ENCODE results near the gene NMD3.

NMD3 gene

DNA sequence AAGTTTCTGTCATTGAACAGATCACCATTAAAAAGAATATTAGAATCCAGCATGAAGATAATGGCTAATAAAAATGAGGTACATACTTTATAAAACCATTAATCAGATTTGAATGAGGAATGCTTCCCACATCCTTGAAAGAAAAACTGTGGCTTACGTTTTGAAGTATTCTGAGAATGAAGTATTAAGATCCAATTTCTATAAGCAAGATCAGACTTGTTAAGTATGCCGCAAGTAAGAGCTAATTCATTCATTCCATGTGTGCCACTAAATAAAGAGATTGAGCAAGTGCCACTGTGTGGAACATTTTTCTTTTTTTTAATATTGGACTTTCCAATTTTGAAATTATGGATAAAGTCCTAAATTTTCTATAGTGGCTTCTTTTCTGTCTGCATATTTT, 30.6 kb downstream of the NMD3 start:
- no peak overlapping the region for H3K4me3 ChIP-seq (ENCODE audit: low read depth, low read length)
- no peaks in the 10 kb centered on the region for H3K27me3 ChIP-seq (ENCODE audit: insufficient read depth, low read depth, severe bottlenecking)
- TF ChIP-seq, protein P1, sequence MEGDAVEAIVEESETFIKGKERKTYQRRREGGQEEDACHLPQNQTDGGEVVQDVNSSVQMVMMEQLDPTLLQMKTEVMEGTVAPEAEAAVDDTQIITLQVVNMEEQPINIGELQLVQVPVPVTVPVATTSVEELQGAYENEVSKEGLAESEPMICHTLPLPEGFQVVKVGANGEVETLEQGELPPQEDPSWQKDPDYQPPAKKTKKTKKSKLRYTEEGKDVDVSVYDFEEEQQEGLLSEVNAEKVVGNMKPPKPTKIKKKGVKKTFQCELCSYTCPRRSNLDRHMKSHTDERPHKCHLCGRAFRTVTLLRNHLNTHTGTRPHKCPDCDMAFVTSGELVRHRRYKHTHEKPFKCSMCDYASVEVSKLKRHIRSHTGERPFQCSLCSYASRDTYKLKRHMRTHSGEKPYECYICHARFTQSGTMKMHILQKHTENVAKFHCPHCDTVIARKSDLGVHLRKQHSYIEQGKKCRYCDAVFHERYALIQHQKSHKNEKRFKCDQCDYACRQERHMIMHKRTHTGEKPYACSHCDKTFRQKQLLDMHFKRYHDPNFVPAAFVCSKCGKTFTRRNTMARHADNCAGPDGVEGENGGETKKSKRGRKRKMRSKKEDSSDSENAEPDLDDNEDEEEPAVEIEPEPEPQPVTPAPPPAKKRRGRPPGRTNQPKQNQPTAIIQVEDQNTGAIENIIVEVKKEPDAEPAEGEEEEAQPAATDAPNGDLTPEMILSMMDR (IDR thresholded peaks at IDR 0.05; ENCODE audit: low read depth, low read length), result no peak
- H3K9me3 ChIP-seq (ENCODE audit: severe bottlenecking), result no peaks in the 10 kb centered on the region
- no peak overlapping the region for H3K27ac ChIP-seq
- H3K36me3 ChIP-seq, result peaks cover 65% of the 10 kb centered on the region
- no peak for DNase-seq

DNA sequence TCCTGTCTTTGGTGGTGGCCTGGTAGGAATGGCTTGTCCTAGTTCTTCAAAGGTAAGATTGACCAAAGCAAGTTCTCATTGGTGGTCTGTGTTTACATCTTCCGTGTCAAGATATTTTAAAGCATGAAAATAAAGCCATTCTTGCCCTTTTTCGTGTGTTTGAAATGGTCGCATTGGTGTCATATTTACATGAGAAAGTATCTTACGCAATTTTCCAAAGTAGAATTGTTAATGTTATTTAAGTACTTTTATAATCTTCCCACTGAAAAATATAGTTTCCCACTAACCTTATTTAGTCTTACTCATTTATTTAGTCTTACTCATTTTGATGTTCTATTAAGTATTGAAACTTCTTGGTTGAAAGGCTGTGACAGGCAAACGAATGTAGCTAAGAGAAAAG, 31.0 kb downstream of the NMD3 start:
- no peak for DNase-seq
- TF ChIP-seq, protein P1 (IDR thresholded peaks at IDR 0.05; ENCODE audit: low read depth, low read length), result no peak
- peaks cover 61% of the 10 kb centered on the region for H3K36me3 ChIP-seq

DNA sequence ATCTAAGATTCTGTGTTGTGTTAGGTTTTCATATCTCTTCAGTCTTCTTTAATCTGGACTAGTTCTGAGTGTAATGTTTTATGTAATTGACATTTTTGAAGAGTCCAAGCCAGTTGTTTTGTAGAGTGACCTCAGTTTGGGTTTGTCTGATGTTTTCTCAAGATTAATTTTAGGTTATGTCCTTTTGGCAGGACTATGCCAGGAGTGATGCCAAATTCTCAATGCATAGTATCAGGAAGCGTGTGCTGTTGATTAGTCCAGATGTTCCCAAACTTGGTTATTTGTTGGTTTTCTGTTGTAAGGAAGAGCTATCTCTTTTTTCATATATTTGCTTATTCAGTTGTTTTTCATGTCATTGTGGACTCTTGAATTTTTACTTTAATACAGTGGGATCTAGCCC, 32.6 kb downstream of the NMD3 start:
- H3K27me3 ChIP-seq (ENCODE audit: insufficient read depth, low read depth, severe bottlenecking), result no peaks in the 10 kb centered on the region
- no peak for DNase-seq
- H3K4me3 ChIP-seq (ENCODE audit: low read depth, low read length), result no peak overlapping the region
- no peaks in the 10 kb centered on the region for H3K9me3 ChIP-seq (ENCODE audit: severe bottlenecking)
- TF ChIP-seq, protein P1 (IDR thresholded peaks at IDR 0.05; ENCODE audit: low read depth, low read length), result no peak
- peaks cover 52% of the 10 kb centered on the region for H3K36me3 ChIP-seq
- no peak overlapping the region for H3K27ac ChIP-seq

More for the DNA sequence above, 31.0 kb downstream of the NMD3 start:
- Histone ChIP-seq H3K27me3 (ENCODE audit: insufficient read depth, low read depth, severe bottlenecking) (no peaks in the 10 kb centered on the region), H3K4me3 (ENCODE audit: low read depth, low read length) (no peak overlapping the region), H3K9me3 (ENCODE audit: severe bottlenecking) (no peaks in the 10 kb centered on the region), H3K27ac (no peak overlapping the region)

DNA sequence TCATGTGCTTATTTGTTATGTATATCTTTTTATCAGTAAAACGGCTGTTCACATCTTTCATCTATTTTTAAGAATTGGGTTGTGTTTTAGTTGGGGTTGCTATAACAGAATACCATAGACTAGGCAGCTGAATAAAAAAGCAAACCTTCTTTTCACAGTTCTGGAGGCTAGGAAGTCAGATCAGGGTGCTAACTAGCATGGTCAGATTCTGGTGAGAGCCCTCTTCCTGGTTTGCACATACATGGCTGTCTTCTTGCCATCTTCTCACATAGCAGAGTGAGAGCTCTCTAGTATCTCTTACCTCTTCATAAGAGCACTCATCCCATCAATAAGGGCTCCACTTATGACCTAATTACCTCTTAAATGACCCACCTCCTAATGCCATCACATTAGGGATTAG, 33.8 kb downstream of the NMD3 start:
- no peak for DNase-seq
- H3K27ac ChIP-seq, result no peak overlapping the region
- H3K9me3 ChIP-seq (ENCODE audit: severe bottlenecking), result no peaks in the 10 kb centered on the region
- no peak overlapping the region for H3K4me3 ChIP-seq (ENCODE audit: low read depth, low read length)
- H3K36me3 ChIP-seq, result peaks cover 40% of the 10 kb centered on the region
- H3K27me3 ChIP-seq (ENCODE audit: insufficient read depth, low read depth, severe bottlenecking), result no peaks in the 10 kb centered on the region
- TF ChIP-seq, protein P1 (IDR thresholded peaks at IDR 0.05; ENCODE audit: low read depth, low read length), result no peak

DNA sequence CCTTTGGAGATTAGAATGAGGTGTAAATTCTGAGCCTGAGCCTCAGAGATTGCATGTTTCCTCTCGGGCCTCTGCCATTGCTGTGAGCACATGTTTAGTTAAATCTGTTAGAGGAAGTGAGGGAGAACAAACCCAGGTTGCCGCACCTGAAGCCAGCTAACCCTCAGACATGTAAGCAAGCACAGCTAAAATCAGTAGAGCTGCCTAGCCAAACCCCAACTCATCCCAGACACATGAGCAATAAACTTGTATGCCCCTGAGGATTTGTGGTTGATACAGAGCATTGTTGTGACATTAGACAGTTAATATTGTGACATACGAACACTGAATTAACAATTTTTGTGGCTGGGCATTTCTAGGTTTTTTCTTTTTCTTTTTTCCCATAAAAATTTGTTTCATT, 41.9 kb downstream of the NMD3 start:
- Histone ChIP-seq H3K36me3 (no peaks in the 10 kb centered on the region), H3K27ac (no peak overlapping the region), H3K9me3 (ENCODE audit: severe bottlenecking) (no peaks in the 10 kb centered on the region), H3K4me3 (ENCODE audit: low read depth, low read length) (no peak overlapping the region), H3K27me3 (ENCODE audit: insufficient read depth, low read depth, severe bottlenecking) (no peaks in the 10 kb centered on the region)
- TF ChIP-seq, protein P1 (IDR thresholded peaks at IDR 0.05; ENCODE audit: low read depth, low read length), result no peak
- no peak for DNase-seq

DNA sequence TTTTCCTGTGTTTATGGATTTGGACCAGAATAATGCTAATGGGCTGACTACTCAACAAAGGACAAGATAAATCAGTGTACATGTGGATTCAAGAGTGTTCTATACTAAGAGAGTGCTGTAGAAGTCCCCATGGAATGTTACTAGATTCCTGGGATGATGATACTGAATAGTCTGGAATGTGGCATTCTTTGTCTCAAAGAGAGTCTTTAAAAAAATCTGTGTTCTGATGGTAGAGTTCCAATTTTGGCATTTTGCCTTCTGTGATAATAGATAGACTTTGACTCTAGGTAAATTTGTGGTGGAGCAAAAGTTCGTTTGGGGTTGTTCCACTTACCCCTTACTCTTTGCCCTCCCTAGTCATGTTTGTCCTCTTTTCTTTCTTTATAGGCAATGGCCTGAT, 43.7 kb downstream of the NMD3 start:
- no peak overlapping the region for H3K27ac ChIP-seq

More for the DNA sequence above, 43.7 kb downstream of the NMD3 start:
- Histone ChIP-seq H3K27me3 (ENCODE audit: insufficient read depth, low read depth, severe bottlenecking) (no peaks in the 10 kb centered on the region), H3K36me3 (no peaks in the 10 kb centered on the region), H3K9me3 (ENCODE audit: severe bottlenecking) (no peaks in the 10 kb centered on the region), H3K4me3 (ENCODE audit: low read depth, low read length) (no peak overlapping the region)
- no peak for DNase-seq
- TF ChIP-seq, protein P1 (IDR thresholded peaks at IDR 0.05; ENCODE audit: low read depth, low read length), result no peak
